AG08395 (cell line): ENCODE data around the gene ATP2A3.
A peak's percentile ranks its signal among the peaks of the same experiment; 100 is the strongest.

Experiments
- DNase-seq: peaks from one replicate; pipeline ENCODE4 v3.0.0; 2012; ENCODE audit warnings: mixed read lengths, low spot score

Gene ATP2A3

GRCh38 chr17:3926860-3927627 is 37.2 kb downstream of the ATP2A3 start:
- no peak for DNase-seq

GRCh38 chr17:3925684-3926485 is 38.4 kb downstream of the ATP2A3 start:
- no peak for DNase-seq

GRCh38 chr17:3924512-3925350 is 39.5 kb downstream of the ATP2A3 start:
- DNase-seq = no peak

- no peak for DNase-seq
Observed at GRCh38 chr17:3923466-3924190, 40.6 kb downstream of the ATP2A3 start.

- DNase-seq = no peak
Observed at GRCh38 chr17:3922765-3923164, 41.5 kb downstream of the ATP2A3 start.

- DNase-seq = no peak
Observed at GRCh38 chr17:3921502-3922319, 42.5 kb downstream of the ATP2A3 start.

- no peak for DNase-seq
Observed at GRCh38 chr17:3921006-3921405, 43.2 kb downstream of the ATP2A3 start.

- no peak for DNase-seq
Observed at GRCh38 chr17:3919123-3919624, 45.1 kb downstream of the ATP2A3 start.

GRCh38 chr17:3918372-3919122 is 45.7 kb downstream of the ATP2A3 start:
- no peak for DNase-seq

GRCh38 chr17:3917391-3917931 is 46.8 kb downstream of the ATP2A3 start:
- no peak for DNase-seq

GRCh38 chr17:3916825-3917224 is 47.4 kb downstream of the ATP2A3 start:
- no peak for DNase-seq

- no peak for DNase-seq
Observed at GRCh38 chr17:3915995-3916696, 48.1 kb downstream of the ATP2A3 start, which contains the start of gene P2RX1. P2RX1 (minus strand) TSS chr17:3916465; CDS start chr17:3916225, 240 bp downstream.

- DNase-seq = no peak
Observed at GRCh38 chr17:3915581-3915994, 48.6 kb downstream of the ATP2A3 start.

- DNase-seq = no peak
Observed at GRCh38 chr17:3914312-3914670, 49.9 kb downstream of the ATP2A3 start.

- DNase-seq = peak; percentile 91
Observed at GRCh38 chr17:3913531-3914311, 50.5 kb downstream of the ATP2A3 start.

- DNase-seq = no peak
Observed at GRCh38 chr17:3912827-3913226, 51.4 kb downstream of the ATP2A3 start.

- DNase-seq = no peak
Observed at GRCh38 chr17:3911271-3912053, 52.8 kb downstream of the ATP2A3 start.
